HG03520 (cell line): ENCODE data around the gene PPP2CA.
"Not testable (repeated sequence)": the region's sequence is repeated elsewhere in the genome, so short reads cannot be mapped to it uniquely, and the experiment has no call there.

Source experiments
- ATAC-seq: cut with Tn5 transposase; IDR thresholded peaks from one replicate; pipeline ENCODE4 v1.9.1; 2021; ENCODE audit warnings: mild to moderate bottlenecking, moderate library complexity; ENCODE audit not compliant: unreplicated experiment

PPP2CA gene

GRCh38 chr5:134245692-134246091 lies 19.8 kb upstream of the PPP2CA start:
- no peak for ATAC-seq

- no peak for ATAC-seq
Measured at GRCh38 chr5:134245101-134245604, 19.3 kb upstream of the PPP2CA start.

GRCh38 chr5:134242146-134242545 lies 16.3 kb upstream of the PPP2CA start:
- ATAC-seq, result no peak

- ATAC-seq, result no peak
Measured at GRCh38 chr5:134240421-134240962, 14.6 kb upstream of the PPP2CA start.

GRCh38 chr5:134236820-134237219 lies 10.9 kb upstream of the PPP2CA start:
- no peak for ATAC-seq

GRCh38 chr5:134236318-134236717 lies 10.4 kb upstream of the PPP2CA start:
- ATAC-seq, result no peak

GRCh38 chr5:134228624-134229023 lies 2.8 kb upstream of the PPP2CA start:
- no peak for ATAC-seq

GRCh38 chr5:134227776-134228175 lies 1.9 kb upstream of the PPP2CA start:
- ATAC-seq, result no peak

GRCh38 chr5:134227259-134227658 lies 1.4 kb upstream of the PPP2CA start:
- no peak for ATAC-seq

- peak; percentile 19 for ATAC-seq
Measured at GRCh38 chr5:134226441-134227192, 744 bp upstream of the PPP2CA start.

GRCh38 chr5:134224888-134225779 lies 739 bp downstream of the PPP2CA start:
- peak; percentile 24 for ATAC-seq

- no peak for ATAC-seq
Measured at GRCh38 chr5:134223406-134224248, 2.2 kb downstream of the PPP2CA start.

- ATAC-seq, result not testable (repeated sequence)
Measured at GRCh38 chr5:134221690-134222089, 4.2 kb downstream of the PPP2CA start.

GRCh38 chr5:134215757-134216156 lies 10.1 kb downstream of the PPP2CA start:
- no peak for ATAC-seq

GRCh38 chr5:134211263-134212031 lies 14.4 kb downstream of the PPP2CA start:
- ATAC-seq, result not testable (repeated sequence)

- ATAC-seq, result no peak
Measured at GRCh38 chr5:134209477-134210245, 16.2 kb downstream of the PPP2CA start.

GRCh38 chr5:134207696-134208095 lies 18.2 kb downstream of the PPP2CA start:
- ATAC-seq, result no peak

GRCh38 chr5:134206627-134207160 lies 19.2 kb downstream of the PPP2CA start:
- no peak for ATAC-seq

- no peak for ATAC-seq
Measured at GRCh38 chr5:134204575-134204974, 21.3 kb downstream of the PPP2CA start.
